Mammary epithelial cell (primary cell): ENCODE data around the gene MARVELD1.

ENCODE experiments used
- CTCF ChIP-seq, 2 donors: IDR thresholded peaks in 1 of 2; conservative IDR thresholded peaks in 1 of 2; 2 replicates each; pipeline ENCODE4 v1.5.1; 2011 to 2012; ENCODE audit warnings: inconsistent platforms in 2 of 2, low read length in 2 of 2, mild to moderate bottlenecking in 2 of 2, control low read depth in 1 of 2, low read depth in 1 of 2; ENCODE audit not compliant: insufficient read depth in 1 of 2; ENCODE audit errors: extremely low read depth in 1 of 2
- EZH2 ChIP-seq: IDR thresholded peaks from 2 replicates; pipeline ENCODE4 v1.6.1; 2012; ENCODE audit warnings: low read length, inconsistent platforms, borderline replicate concordance

- TF ChIP-seq CTCF (conservative IDR thresholded peaks at IDR 0.05 in 1 of 2, IDR thresholded peaks at IDR 0.05 in 1 of 2; ENCODE audit: extremely low read depth in 1 of 2, insufficient read depth in 1 of 2, low read depth in 1 of 2, low read length in 2 of 2) = no peak
- no peak for TF ChIP-seq EZH2
These were observed 31.0 kb downstream of the MARVELD1 start for GRCh38 chr10:97744405-97745035.
